Progenitor cell of endocrine pancreas (in vitro differentiated cells): ENCODE measurements around the gene TSSK3. TPM values are rescaled to one million over a fixed set of nuclear protein-coding genes. Genes with fewer than 3 reads are reported as not detected.

Source experiments
- DNase-seq: peaks from one replicate; pipeline ENCODE4 v3.0.0; 2021; ENCODE audit warnings: low spot score; ENCODE audit not compliant: unreplicated experiment
- H3K27ac Mint-ChIP-seq: 2 replicates; pipeline ENCODE4 v1.8.0; 2021; ENCODE audit warnings: mild to moderate bottlenecking, moderate library complexity, mixed read lengths
- H3K27me3 Mint-ChIP-seq: 2 replicates; pipeline ENCODE4 v1.8.0; 2021; ENCODE audit warnings: mixed read lengths
- H3K36me3 Mint-ChIP-seq: 2 replicates; pipeline ENCODE4 v1.8.0; 2022; ENCODE audit warnings: mixed read lengths; ENCODE audit not compliant: insufficient read depth
- H3K4me1 Mint-ChIP-seq: 2 replicates; pipeline ENCODE4 v1.8.0; 2021; ENCODE audit warnings: low read depth, mixed read lengths
- H3K4me3 Mint-ChIP-seq: 2 replicates; pipeline ENCODE4 v1.8.0; 2021; ENCODE audit warnings: low read depth, mild to moderate bottlenecking, moderate library complexity, mixed read lengths
- H3K9me3 Mint-ChIP-seq: 2 replicates; pipeline ENCODE4 v1.8.0; 2021; ENCODE audit warnings: low read depth, mixed read lengths
- CTCF ChIP-seq: fragments of 200-600 bp; sonication (generic); IDR thresholded peaks from one replicate; pipeline ENCODE4 v1.5.0; 2021; ENCODE audit warnings: antibody characterized with exemption, mild to moderate bottlenecking; ENCODE audit not compliant: unreplicated experiment
- total RNA-seq: library from RNA; stranded (reverse); gene quantifications from 2 replicates; pipeline ENCODE4 v1.2.1, GENCODE V29; 2021

TSSK3 gene
- total RNA-seq, 1 donor from 2014 or later = 3.9 TPM

- Mint-ChIP-seq H3K27ac (peak overlapping the region; percentile 74), H3K4me1 (peaks cover 6% of the 10 kb centered on the region), H3K27me3 (peaks cover 10% of the 10 kb centered on the region), H3K36me3 (peaks cover 11% of the 10 kb centered on the region), H3K9me3 (no peaks in the 10 kb centered on the region), H3K4me3 (peak overlapping the region; percentile 22)
- peak; percentile 47 for DNase-seq
- TF ChIP-seq CTCF = peak; percentile 61
Observed at GRCh38 chr1:32361674-32362473, 465 bp upstream of the TSSK3 start.

DNA sequence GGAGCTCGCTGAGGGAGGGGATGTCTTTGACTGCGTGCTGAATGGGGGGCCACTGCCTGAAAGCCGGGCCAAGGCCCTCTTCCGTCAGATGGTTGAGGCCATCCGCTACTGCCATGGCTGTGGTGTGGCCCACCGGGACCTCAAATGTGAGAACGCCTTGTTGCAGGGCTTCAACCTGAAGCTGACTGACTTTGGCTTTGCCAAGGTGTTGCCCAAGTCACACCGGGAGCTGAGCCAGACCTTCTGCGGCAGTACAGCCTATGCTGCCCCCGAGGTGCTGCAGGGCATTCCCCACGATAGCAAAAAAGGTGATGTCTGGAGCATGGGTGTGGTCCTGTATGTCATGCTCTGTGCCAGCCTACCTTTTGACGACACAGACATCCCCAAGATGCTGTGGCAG lies 1.4 kb downstream of the TSSK3 start:
- TF ChIP-seq CTCF = no peak
- Mint-ChIP-seq H3K9me3 (no peaks in the 10 kb centered on the region), H3K4me3 (no peak overlapping the region), H3K27me3 (peaks cover 10% of the 10 kb centered on the region), H3K4me1 (peaks cover 6% of the 10 kb centered on the region), H3K27ac (no peak overlapping the region), H3K36me3 (peaks cover 14% of the 10 kb centered on the region)
- no peak for DNase-seq

GRCh38 chr1:32364836-32365235 lies 2.5 kb downstream of the TSSK3 start:
- Mint-ChIP-seq H3K36me3 (peaks cover 13% of the 10 kb centered on the region), H3K4me3 (no peak overlapping the region), H3K9me3 (no peaks in the 10 kb centered on the region), H3K4me1 (peaks cover 6% of the 10 kb centered on the region), H3K27me3 (peaks cover 10% of the 10 kb centered on the region), H3K27ac (no peak overlapping the region)
- DNase-seq = no peak
- no peak for TF ChIP-seq CTCF

DNA sequence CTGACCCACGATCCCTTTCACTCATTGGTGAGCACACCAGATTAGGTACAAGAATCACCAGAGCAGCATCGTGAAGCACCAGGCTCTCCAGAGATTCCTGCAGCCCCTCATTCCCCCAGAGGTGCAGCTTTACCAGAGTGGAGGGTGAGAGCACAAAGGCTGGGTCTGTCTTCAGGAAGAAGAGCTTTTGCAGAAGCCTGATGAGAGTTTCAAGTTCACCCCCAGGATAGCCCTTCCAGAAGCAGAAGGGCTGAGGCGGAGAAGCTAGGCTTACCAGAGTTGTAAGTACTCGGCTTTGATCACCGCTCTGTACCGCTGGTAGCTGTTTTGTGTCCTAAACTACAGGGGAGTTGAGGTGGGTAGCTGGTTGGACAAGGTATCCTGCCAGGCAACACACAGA lies 3.1 kb downstream of the TSSK3 start:
- DNase-seq = no peak
- TF ChIP-seq CTCF = no peak
- Mint-ChIP-seq H3K27me3 (peaks cover 10% of the 10 kb centered on the region), H3K4me1 (peaks cover 6% of the 10 kb centered on the region), H3K36me3 (peaks cover 13% of the 10 kb centered on the region), H3K27ac (peak overlapping the region; percentile 78), H3K9me3 (no peaks in the 10 kb centered on the region), H3K4me3 (no peak overlapping the region)

DNA sequence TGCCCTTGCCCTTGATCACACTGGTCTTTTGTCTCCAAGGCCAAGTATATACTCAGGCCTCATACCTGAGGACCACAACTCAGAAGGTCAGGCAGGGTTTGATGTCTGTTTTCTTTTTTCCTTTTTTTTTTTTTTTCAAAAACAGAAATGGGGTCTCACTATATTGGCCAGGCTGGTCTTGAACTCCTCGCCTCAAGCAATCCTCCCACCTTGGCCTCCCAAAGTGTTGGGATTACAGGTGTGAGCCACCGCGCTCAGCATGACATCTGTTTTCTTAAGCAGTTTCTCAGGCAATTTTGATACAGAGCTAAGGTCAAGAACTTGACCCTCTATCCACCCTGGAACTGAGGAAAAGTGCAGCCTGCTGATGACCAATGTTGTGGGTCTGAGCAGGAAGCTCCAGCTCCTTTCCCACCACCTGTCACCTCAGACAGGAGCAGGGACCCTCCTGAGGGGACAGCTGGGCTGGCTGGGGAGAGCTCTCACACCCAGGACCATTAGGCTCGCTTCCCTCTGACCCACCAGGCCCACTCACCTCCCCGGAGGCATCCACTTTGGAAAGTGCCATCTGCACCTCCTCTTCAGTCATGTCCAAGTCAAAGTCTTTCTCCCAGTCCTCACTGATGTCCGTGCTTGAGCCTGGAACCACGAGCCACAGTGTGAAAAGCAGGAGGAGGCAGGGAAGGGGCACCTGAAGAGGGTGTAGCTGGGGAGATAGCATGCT lies 5.7 kb downstream of the TSSK3 start:
- H3K4me3 Mint-ChIP-seq = no peak overlapping the region
- H3K4me1 Mint-ChIP-seq = no peaks in the 10 kb centered on the region
- no peaks in the 10 kb centered on the region for H3K27me3 Mint-ChIP-seq
- no peak for DNase-seq
- no peak for TF ChIP-seq CTCF
- H3K36me3 Mint-ChIP-seq = peaks cover 13% of the 10 kb centered on the region
- H3K27ac Mint-ChIP-seq = no peak overlapping the region
- no peaks in the 10 kb centered on the region for H3K9me3 Mint-ChIP-seq
